Measurements from ENCODE around the gene FNIP1. TPM values are rescaled to one million over a fixed set of nuclear protein-coding genes. Genes with fewer than 3 reads are reported as not detected.

Gene FNIP1
- total RNA-seq, 6 experiments from 2014 or later, result 14.2 to 25.2 (median 20.9) TPM

GRCh38 chr5:131814990-131815389 lies 18.2 kb upstream of the FNIP1 start:
- Histone ChIP-seq H3K27me3 (no peaks in the 10 kb centered on the region), H3K4me3 (no peak overlapping the region)

GRCh38 chr5:131812371-131813160 lies 15.7 kb upstream of the FNIP1 start:
- H3K27me3 ChIP-seq, result no peaks in the 10 kb centered on the region
- 89% methylated on average over 1 of the region's 4 CpGs for WGBS (ENCODE audit: insufficient coverage, low coverage, low lambda C conversion rate, missing lambda C conversion rate)
- TF ChIP-seq CTCF (IDR thresholded peaks at IDR 0.05), result no peak
- no peak for TF ChIP-seq POLR2A (IDR thresholded peaks at IDR 0.05)
- ATAC-seq, result no peak
- no peaks in the 10 kb centered on the region for H3K9me3 ChIP-seq
- no peaks in the 10 kb centered on the region for H3K4me1 ChIP-seq
- no peak overlapping the region for H3K4me3 ChIP-seq
- no peaks in the 10 kb centered on the region for H3K36me3 ChIP-seq
- H3K27ac ChIP-seq, result no peak overlapping the region
- intact Hi-C loops (cut with DNase I), result no loop called here
- DNase-seq, result no peak

More at GRCh38 chr5:131814990-131815389, 18.2 kb upstream of the FNIP1 start:
- DNase-seq (no peak), ATAC-seq (no peak)
- TF ChIP-seq CTCF (IDR thresholded peaks at IDR 0.05), result no peak
- TF ChIP-seq POLR2A (IDR thresholded peaks at IDR 0.05), result no peak
- no peaks in the 10 kb centered on the region for H3K9me3 ChIP-seq
- no peaks in the 10 kb centered on the region for H3K4me1 ChIP-seq
- H3K27ac ChIP-seq, result no peak overlapping the region
- 46% methylated on average over 2 of the region's 2 CpGs for WGBS (ENCODE audit: insufficient coverage, low coverage, low lambda C conversion rate, missing lambda C conversion rate)
- H3K36me3 ChIP-seq, result no peaks in the 10 kb centered on the region
- intact Hi-C loops (cut with DNase I), result no loop called here

- TF ChIP-seq CTCF (IDR thresholded peaks at IDR 0.05) (peak; percentile 19 to 36 (median 24)), POLR2A (IDR thresholded peaks at IDR 0.05) (no peak)
- 5% methylated on average over 3 of the region's 3 CpGs for WGBS (ENCODE audit: insufficient coverage, low coverage, low lambda C conversion rate, missing lambda C conversion rate)
- DNase-seq, result no peak
- H3K9me3 ChIP-seq, result no peaks in the 10 kb centered on the region
- intact Hi-C loops (cut with DNase I), result no loop called here
- H3K4me3 ChIP-seq, result no peak overlapping the region
- H3K4me1 ChIP-seq, result no peaks in the 10 kb centered on the region
- ATAC-seq, result peak; percentile 39 to 65 (median 54)
- H3K27me3 ChIP-seq, result no peaks in the 10 kb centered on the region
- H3K27ac ChIP-seq, result no peak overlapping the region
- H3K36me3 ChIP-seq, result no peaks in the 10 kb centered on the region
Measured at GRCh38 chr5:131810510-131811249, 13.9 kb upstream of the FNIP1 start.

GRCh38 chr5:131795879-131796792 lies 681 bp downstream of the FNIP1 start:
- WGBS (ENCODE audit: insufficient coverage, low coverage, low lambda C conversion rate, missing lambda C conversion rate), result under 1% methylated on average over 27 of the region's 56 CpGs
- Histone ChIP-seq H3K4me3 (peak overlapping the region; percentile 88 to 92 (median 92)), H3K27me3 (no peaks in the 10 kb centered on the region), H3K27ac (peak overlapping the region; percentile 99 to 100 (median 100)), H3K9me3 (no peaks in the 10 kb centered on the region), H3K36me3 (no peaks in the 10 kb centered on the region), H3K4me1 (peaks cover 0 to 11% (median 0%) of the 10 kb centered on the region in 4 donors)
- ATAC-seq, result peak; percentile 57 to 74 (median 73)
- TF ChIP-seq CTCF (IDR thresholded peaks at IDR 0.05), result no peak
- no peak for TF ChIP-seq POLR2A (IDR thresholded peaks at IDR 0.05)
- intact Hi-C loops (cut with DNase I), result loop anchor here in 1 of 2 donors (10.0 kb wide), 1 partner anchor 151 kb away; no protein-coding TSS in a partner anchor
- DNase-seq, result peak; percentile 76 to 93 (median 92)
